ENCODE measurements around the gene CD1C.

DNA sequence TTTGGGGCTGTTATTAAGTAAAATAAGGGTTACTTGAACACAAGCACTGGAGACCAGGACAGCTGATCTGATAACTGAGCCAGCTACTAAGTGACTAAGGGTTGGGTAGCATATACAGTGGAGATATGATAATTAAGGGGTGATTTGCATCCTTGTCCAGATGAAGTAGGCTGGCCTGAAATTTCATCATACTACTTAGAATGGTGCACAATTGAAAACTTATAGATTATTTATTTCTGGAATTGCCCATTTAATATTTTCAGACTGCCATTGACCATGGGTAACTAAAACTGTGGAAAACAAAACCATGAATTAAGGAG is 45.5 kb downstream of the CD1C start:
- TF ChIP-seq EP300 (IDR thresholded peaks at IDR 0.05; ENCODE audit: low read depth) (no peak), POLR2A (IDR thresholded peaks at IDR 0.05) (no peak)
- TF ChIP-seq, protein P1, sequence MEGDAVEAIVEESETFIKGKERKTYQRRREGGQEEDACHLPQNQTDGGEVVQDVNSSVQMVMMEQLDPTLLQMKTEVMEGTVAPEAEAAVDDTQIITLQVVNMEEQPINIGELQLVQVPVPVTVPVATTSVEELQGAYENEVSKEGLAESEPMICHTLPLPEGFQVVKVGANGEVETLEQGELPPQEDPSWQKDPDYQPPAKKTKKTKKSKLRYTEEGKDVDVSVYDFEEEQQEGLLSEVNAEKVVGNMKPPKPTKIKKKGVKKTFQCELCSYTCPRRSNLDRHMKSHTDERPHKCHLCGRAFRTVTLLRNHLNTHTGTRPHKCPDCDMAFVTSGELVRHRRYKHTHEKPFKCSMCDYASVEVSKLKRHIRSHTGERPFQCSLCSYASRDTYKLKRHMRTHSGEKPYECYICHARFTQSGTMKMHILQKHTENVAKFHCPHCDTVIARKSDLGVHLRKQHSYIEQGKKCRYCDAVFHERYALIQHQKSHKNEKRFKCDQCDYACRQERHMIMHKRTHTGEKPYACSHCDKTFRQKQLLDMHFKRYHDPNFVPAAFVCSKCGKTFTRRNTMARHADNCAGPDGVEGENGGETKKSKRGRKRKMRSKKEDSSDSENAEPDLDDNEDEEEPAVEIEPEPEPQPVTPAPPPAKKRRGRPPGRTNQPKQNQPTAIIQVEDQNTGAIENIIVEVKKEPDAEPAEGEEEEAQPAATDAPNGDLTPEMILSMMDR (IDR thresholded peaks at IDR 0.05), result no peak

Data from transverse colon (tissue), 3 donors.